Ishikawa (cell line): ENCODE measurements around the gene CACNG7.

Experiments
- CEBPB ChIP-seq: IDR thresholded peaks from 2 replicates; pipeline ENCODE4 v1.6.1; 2012
- CREB1 ChIP-seq: IDR thresholded peaks from 2 replicates; pipeline ENCODE4 v1.6.1; 2012; ENCODE audit warnings: low read depth
- EGR1 ChIP-seq: IDR thresholded peaks from 2 replicates; pipeline ENCODE4 v1.6.1; 2012
- EP300 ChIP-seq: IDR thresholded peaks from 2 replicates; pipeline ENCODE4 v1.6.1; 2012; ENCODE audit warnings: borderline replicate concordance
- FOXM1 ChIP-seq: IDR thresholded peaks from 2 replicates; pipeline ENCODE4 v1.6.1; 2012; ENCODE audit warnings: low read depth, borderline replicate concordance
- MAX ChIP-seq: IDR thresholded peaks from 2 replicates; pipeline ENCODE4 v1.6.1; 2012
- NFIC ChIP-seq: IDR thresholded peaks from 2 replicates; pipeline ENCODE4 v1.6.1; 2012
- RAD21 ChIP-seq: IDR thresholded peaks from 2 replicates; pipeline ENCODE4 v1.6.1; 2012; ENCODE audit warnings: low read depth
- REST ChIP-seq: IDR thresholded peaks from 2 replicates; pipeline ENCODE4 v1.6.1; 2012; ENCODE audit warnings: low read depth, mild to moderate bottlenecking
- TAF1 ChIP-seq: IDR thresholded peaks from 2 replicates; pipeline ENCODE4 v1.6.1; 2012; ENCODE audit warnings: low read depth, mild to moderate bottlenecking
- TCF12 ChIP-seq: IDR thresholded peaks from 2 replicates; pipeline ENCODE4 v1.6.1; 2012; ENCODE audit warnings: low read depth
- TEAD4 ChIP-seq: IDR thresholded peaks from 2 replicates; pipeline ENCODE4 v1.6.1; 2012
- USF1 ChIP-seq: IDR thresholded peaks from 2 replicates; pipeline ENCODE4 v1.6.1; 2012
- YY1 ChIP-seq: IDR thresholded peaks from 2 replicates; pipeline ENCODE4 v1.6.1; 2012; ENCODE audit warnings: low read depth
- ZBTB7A ChIP-seq: IDR thresholded peaks from 2 replicates; pipeline ENCODE4 v1.6.1; 2012; ENCODE audit warnings: low read depth

Gene CACNG7

GRCh38 chr19:53915000-53915399 is 5.9 kb downstream of the CACNG7 start:
- TF ChIP-seq FOXM1 (no peak), YY1 (no peak), TEAD4 (no peak), ZBTB7A (no peak), EP300 (no peak), TCF12 (no peak), NFIC (no peak), CEBPB (no peak), RAD21 (no peak), USF1 (no peak), REST (no peak), EGR1 (no peak), CREB1 (no peak), MAX (no peak), TAF1 (no peak)

- TF ChIP-seq EGR1 (no peak), FOXM1 (no peak), TAF1 (no peak), NFIC (no peak), MAX (no peak)
These were observed 6.9 kb downstream of the CACNG7 start for GRCh38 chr19:53916004-53916403.

- no peak for TF ChIP-seq TCF12
- no peak for TF ChIP-seq MAX
- TF ChIP-seq RAD21, result no peak
- TF ChIP-seq ZBTB7A, result no peak
- TF ChIP-seq EGR1, result no peak
- TF ChIP-seq TEAD4, result no peak
- no peak for TF ChIP-seq EP300
- no peak for TF ChIP-seq USF1
- TF ChIP-seq REST, result no peak
- TF ChIP-seq NFIC, result no peak
- TF ChIP-seq YY1, result no peak
- TF ChIP-seq CEBPB, result no peak
- TF ChIP-seq TAF1, result no peak
- TF ChIP-seq CREB1, result no peak
- no peak for TF ChIP-seq FOXM1
These were observed 8.3 kb downstream of the CACNG7 start for GRCh38 chr19:53917356-53917755.

GRCh38 chr19:53927739-53928138 is 18.7 kb downstream of the CACNG7 start:
- TF ChIP-seq EP300 (no peak), TCF12 (no peak), TEAD4 (0 out of 2 replicates have a peak, but pooled peaks have one; percentile 10), REST (peak; percentile 83), USF1 (no peak), MAX (no peak), NFIC (no peak), TAF1 (no peak)
